Measurements from ENCODE around the gene DNAJC5.
A peak's percentile ranks its signal among the peaks of the same experiment; 100 is the strongest.
"Not testable (repeated sequence)": the region's sequence is repeated elsewhere in the genome, so short reads cannot be mapped to it uniquely, and the experiment has no call there.

Gene DNAJC5

DNA sequence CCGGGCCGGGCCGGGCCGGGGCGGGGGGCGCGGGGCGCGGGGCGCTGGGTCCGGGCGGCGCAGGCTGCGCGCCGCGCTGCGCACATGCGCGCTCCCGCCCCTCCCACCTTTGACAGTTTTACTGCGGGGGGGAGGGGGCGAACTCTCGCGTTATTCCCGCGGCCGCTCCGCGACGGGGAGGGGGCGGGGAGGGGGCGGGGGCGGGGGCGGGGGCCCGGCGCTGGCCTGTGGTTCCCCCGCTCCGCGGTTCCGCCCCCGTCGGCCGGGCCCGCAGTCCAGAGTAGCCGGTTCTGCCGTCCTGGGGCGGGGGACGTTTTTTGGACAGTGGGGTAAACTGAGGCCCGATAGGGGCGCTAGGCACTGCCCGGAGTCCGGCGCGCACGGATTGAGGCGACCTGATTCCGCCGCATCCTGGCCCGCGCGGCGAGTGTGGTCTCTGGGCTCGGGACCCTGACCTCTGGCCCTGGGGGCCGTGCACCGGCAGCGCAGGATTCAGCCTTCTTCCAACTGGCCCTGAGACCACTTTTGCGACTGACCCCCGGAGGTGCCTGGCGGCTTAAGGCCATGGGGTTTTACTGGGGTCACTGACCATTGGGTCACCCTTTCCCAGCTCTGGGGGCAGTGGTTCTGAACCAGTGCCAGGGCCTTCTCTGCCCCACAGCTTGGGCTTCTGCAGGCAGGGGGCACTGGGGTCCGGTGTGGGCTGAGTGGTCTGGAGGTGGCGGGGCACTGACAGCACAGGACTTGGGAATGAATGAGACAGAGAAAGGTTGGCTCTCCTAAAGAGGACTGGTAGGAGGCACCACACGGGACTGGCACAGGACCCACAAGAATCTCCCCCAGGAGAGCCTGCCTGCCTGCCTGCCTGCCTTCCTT lies 75.2 kb downstream of the DNAJC5 start, which contains the start of gene ZNF512B:
TSS of gene ZNF512B (minus strand) at position 93 of the 876 bp plus-strand sequence. CDS start 1,980 bp downstream, outside the sequence.
- peak; percentile 83 for DNase-seq

DNA sequence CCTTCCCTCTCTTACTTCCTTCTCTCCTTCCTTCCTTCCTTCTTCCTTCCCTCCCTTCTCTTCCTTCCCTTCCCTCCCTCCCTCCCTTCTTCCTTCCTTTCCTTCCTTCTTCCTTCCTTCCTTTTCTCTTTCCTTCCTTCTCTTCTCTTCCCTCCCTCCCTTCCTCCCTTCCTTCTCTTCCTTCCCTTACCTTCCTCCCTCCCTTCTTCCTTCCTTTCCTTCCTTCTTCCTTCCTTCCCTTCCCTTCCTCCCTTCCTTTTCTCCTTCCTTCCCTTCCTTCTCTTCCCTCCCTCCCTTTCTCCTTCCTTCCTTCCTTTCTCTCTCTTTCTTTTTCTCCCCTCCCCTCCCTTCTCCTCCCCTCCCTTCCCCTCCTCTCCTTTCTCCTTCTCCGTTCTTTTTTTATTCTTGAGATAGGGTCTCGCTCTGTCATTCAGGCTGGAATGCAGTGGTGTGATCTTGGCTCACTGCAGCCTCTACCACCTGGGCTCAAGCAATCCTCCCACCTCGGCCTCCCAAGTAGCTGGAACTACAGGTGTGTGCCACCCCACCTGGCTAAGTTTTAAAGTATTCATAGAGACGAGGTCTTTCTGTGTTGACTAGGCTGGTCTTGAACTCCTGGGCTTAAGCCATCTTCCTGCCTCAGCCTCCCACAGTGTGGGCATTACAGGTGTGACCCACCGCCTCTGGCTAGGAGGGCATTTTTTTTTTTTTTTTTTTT lies 75.9 kb downstream of the DNAJC5 start:
- DNase-seq: no peak

DNA sequence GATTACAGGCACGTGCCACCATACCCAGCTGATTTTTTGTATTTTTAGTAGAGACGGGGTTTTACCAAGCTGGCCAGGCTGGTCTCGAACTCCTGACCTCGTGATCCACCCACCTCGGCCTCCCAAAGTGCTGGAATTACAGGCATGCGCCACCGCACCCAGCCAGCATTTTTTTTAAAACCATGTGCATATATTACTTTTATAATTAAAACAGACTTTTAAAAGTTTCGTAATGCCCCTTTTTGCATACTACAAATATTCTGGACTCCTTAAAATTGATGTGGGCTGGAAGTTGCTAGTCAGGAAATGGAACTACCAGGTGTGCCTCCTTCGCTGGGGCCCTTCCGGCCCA lies 77.0 kb downstream of the DNAJC5 start:
- not testable (repeated sequence) for DNase-seq

DNA sequence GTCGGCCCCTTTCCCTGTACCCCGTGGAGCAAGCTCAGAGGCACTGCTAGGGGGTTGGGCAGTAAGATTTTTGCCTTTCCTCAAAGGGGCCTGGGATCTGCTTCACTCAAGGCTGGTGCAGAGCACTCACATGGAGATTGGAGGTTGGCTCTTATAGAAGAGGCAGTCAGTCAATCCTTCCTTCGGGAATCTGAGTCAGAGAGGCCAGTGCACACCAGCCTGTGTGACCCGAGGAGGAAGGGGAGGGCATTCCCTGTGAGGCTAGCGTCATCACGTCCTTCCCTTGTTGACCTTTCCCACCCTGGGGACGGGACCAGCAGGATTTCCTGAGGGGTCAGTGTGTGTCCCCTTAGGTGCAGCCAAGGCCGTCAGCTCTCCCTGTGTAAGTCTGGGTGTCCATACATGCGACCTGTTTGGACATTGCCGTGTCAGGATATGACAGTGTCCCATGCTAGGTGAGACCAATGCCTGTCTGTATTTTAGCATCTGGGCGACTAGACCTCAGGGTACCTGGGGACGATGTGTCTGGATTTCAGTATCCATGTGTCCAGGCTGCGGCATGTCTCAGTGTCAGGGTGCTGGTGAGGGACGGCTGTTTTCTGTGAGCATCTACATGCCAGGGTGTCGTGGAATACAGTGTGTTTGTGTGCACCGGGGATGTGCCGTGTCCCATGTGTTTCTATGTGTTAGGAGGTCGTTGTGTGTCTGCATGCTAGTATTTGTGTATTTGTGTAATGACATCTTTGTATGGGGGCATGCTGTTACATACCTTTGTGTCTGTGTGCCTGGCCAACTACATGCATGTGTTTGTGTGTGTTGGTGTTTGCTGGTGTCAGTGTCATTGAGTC lies 77.6 kb downstream of the DNAJC5 start:
- DNase-seq: no peak

DNA sequence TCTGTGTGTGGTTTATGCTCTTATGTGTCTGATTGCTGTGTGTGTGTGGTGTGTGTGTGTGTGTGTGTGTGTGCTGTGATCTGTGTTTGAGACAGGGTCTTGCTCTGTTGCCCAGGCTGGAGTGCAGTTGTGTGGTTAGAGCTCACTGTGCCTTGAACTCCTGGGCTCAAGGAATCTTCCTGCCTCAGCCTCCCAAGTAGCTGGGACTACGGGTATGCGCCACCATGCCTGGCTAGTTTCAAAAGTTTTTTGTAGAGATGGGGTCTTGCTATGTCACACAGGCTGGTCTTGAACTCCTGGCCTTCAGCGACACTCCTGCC lies 78.2 kb downstream of the DNAJC5 start:
- DNase-seq: no peak

DNA sequence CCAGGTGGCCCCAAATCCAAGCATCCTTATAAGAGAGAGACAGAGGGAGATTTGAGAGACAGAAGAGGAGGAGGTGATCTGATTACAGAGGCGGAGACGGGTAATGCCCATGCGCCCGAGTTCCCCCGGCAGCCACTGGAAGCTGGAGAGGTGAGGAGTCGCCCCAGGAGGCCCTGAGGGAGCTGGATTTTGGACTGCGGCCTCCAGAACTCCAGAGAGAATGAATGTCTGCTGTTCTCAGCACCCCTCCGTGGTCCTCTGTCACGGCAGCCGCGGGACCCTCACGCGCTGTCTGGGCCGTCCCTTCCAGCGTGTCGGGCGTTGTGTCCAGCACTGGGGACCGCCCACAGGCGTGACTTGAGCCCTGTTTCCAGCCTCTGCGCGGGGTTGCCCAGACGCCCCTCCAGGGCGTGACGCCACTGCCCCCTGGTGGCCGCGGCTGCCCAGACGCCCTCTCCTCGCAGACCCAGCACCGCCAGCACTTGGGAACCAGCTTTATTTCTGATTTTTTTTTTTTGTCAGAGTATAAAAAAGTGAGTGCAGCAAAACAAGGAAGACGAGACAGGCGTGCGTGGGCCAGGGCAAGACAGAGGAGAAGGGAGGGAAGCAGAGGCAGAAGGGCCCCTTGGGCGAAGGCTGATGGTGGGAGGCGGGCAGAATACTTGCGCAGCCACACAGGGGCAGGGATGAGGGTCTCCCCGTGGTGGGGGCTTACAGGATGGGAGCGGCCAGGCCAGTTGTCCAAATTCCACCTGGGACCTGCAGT lies 78.9 kb downstream of the DNAJC5 start:
- DNase-seq: peak; percentile 84

DNA sequence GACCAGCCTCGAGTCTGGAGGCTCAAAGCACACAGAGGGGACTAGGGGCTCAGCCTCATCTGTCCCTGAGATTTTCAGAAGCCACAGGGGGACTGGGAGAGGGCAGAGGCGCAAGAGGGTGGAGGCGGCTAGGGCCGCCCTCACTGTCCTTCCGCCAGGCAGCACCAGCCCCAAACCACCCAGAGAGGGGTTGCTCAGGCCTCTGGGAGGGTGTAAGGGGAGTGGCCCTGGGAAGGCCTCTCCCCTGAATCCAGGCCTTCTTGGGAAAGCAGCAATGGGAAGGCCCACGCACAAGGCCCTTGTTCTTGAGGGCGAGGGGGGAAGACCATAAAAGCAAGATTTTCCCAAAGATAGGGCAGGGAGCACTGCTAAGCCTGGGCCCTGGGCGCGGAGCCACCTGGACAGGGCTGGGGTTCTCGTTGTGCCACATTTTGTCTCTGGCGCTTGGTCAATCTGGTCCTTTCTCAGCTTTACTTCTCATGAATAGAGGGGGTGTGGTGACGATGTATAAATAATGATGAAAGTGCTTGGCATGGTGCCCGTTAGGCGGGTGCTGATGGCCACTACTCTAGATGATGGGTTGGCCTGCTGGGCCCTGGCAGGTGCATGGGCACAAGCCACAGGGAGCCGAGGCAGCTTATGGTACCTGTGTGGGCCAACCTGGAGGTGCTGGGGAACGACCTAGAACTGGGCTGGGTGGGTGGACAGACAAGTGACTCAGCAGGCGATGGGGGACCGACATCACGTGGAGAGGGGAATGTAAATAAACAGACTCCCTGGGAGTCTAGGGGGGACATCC lies 79.7 kb downstream of the DNAJC5 start:
- peak; percentile 99 for DNase-seq

DNA sequence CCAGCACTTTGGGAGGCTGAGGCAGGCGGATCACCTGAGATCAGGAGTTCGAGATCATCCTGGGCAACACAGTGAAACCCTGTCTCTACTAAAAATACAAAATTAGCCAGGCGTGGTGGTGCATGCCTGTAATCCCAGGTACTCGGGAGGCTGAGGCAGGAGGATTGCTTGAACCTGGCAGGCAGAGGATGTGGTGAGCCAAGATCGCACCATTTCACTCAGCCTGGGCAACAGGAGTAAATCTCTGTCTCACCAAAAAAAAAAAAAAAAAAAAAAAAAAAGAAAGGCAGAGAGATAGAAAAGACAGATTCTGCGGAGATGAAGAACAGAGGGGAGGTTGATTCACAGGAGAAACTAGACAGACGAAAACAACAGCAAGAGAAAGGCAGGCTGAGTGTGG lies 81.6 kb downstream of the DNAJC5 start:
- not testable (repeated sequence) for DNase-seq

DNA sequence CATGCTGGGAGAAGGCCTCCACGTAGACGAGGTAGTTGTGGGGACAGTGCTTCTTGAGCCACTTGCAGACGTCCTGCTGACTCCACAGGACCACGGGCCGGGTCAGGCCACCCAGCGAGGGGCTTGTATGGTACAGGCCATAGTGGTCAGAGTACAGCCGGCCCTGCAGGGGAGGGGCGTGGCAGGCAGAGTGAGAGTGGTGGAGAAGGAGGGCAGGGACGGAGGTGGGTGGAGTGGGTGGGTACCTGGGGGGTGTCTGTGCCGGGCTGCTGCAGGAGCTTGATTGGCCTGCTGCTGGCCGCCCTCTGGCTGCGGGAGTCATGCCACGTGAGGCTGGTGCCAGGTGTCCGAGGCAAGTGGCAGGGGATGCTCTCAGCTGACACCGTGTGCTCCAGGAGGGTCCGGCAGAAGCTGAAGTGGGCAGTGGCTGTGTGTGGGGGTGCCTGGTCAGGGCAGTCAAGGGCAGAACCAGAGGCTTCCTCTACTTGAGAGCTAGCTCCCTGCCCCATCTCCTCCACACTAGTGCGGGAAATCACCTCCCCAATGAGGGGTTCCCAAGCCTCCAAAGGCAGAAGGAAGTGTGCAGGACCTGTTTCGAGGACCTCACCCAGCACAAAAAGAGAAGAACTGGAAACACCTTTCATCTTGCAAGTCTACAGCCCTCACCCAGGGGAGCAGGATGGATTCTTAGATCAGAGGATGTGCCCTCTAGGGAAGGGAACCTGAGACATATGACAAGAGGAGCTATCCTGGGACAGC lies 82.2 kb downstream of the DNAJC5 start:
- no peak for DNase-seq

DNA sequence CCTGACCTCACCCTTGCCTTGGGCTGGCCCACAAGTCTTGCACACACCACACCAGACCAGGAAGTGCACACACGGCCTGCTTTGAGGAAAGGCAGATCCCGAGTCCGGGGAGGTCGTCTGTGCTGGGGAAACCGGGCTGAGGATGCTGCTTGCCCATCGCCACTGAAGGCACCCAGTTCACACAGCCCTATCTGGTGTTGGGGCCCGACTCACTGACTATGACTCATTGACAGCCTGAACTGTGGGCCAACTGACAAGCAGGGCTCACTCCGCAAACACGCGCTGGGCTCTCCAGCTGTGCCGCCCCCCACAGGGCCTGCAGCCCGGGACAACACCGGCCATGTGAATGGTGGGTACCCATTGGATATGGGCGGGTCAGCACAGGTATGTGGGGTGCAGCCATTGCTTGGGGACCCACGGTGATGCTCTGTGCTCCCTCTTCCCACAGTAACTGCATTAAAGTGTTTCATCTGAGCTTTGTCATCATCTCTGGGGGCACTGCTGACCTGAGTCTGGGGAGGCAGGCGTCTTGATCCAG lies 82.9 kb downstream of the DNAJC5 start:
- no peak for DNase-seq

DNA sequence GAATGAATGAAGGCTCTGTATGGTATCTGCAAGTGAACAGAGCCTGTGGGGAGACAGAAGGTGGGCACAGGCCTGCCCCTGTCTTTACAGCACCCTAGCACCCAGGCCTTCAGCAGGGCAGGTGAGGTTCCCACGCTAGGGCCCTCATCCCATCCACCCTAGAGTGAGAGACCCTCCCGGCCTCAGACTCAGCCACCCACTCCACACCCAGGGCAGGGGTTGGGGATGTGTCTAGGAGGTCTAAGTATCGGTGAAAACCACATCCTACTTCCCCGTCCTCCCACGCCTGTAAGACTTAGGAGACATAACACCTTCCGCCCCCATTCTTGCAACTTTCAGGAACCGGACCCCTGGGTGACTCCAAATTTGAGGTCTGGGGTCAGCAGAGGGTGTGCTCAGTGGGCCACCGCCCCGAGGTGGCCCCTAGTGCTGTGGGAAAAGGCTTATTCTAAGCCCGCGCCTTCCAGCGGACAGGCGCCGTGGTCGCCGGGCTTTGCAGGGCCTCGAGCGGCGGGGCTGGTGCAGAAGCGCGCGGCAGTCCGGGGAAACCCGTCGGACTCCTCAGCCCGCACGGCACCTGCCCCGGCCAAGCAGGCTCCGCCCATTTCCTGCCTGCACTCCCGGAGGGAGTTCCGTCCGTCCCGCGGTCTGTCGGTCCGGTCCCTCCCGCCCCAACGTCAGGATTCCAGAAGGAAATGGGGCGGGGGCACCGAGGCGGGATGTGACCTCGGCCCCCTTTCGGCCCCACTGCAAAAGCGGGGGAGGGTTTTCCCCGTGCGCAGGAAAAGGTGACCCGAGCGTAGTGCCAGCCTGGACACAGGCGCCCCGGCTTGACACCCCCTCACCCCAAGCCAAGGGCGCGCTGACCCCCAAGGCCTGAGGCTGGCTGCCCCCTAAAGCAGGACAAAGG lies 83.6 kb downstream of the DNAJC5 start:
- peak; percentile 80 for DNase-seq

DNA sequence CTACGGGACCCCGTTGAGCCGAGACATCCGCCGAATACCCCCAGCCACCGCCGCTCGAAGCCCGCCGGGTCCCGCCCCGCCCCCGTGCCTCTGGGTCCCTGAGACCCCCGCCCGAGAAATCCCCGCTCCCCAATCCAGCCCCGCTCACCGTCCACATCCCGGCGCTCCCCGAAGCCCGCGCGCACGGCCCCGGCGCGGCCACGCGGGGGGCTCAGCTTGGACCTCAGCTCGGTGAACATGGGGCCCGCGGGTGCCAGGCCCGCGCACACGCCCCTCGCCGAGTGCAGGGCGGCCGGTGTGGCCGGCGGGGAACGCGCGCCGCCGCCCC lies 84.3 kb downstream of the DNAJC5 start:
- no peak for DNase-seq

DNA sequence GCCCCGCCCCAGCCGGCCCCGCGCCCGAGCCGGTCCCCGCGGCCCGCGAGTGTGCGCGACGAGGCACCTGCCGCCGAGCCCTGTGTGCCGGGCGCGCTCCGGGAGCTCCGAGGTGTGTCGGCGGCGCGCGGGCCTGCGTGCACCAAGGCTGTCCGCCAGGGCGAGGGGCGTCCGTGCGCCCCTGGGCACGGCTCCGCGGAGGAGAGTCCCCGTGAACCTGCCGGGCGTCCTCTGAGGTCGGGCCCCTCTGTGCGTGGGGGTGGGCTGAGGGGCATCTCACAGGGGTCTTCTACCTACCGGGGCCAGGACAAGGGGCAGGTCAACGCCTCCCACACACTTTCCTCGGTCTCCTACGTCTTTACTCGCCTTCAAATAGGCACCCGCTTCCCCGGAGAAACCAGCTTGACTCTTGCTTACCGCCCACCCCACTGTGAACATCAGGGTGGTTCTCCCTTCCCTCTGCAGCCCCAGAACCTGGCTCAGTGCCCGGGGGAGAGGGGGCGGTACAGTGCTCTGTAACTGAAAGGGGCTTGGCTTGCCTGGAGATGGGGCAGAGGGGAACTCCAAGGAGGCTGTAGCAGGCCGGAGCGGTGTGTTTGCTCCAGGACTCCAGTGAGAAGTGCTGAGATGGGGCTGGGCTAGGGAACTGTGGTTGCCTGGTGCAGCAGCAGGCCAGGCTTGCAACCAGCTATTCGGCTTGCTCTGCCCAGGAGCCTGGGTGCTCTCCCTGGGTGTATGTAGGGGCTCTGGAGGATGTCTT lies 84.8 kb downstream of the DNAJC5 start, which contains the start of gene SAMD10:
TSS of gene SAMD10 (minus strand) at position 86 of the 760 bp plus-strand sequence. CDS start 175 bp downstream, outside the sequence.
- peak; percentile 90 for DNase-seq

DNA sequence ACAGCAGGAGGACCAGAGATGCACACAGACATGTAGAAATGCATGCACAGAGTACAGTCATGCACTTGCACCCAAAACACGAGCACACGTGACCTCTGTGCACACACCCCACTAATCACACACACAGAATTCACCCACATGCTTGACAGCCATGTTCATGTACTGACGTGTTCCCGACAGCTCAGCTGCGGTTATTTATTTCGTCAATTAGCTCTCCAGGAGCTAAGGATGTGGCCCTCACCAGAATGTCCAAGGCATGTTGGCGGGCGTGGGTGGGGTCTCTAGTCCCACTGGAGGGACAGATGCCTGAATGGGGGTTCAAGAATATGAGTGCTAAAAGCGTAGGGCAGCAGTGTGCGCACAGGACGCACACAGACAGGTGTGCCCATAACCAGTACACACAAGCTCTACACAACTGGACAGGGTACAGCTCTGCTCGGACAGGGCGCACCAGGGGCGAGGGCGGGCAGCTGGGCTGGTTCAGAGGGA lies 85.4 kb downstream of the DNAJC5 start:
- DNase-seq: peak; percentile 67

DNA sequence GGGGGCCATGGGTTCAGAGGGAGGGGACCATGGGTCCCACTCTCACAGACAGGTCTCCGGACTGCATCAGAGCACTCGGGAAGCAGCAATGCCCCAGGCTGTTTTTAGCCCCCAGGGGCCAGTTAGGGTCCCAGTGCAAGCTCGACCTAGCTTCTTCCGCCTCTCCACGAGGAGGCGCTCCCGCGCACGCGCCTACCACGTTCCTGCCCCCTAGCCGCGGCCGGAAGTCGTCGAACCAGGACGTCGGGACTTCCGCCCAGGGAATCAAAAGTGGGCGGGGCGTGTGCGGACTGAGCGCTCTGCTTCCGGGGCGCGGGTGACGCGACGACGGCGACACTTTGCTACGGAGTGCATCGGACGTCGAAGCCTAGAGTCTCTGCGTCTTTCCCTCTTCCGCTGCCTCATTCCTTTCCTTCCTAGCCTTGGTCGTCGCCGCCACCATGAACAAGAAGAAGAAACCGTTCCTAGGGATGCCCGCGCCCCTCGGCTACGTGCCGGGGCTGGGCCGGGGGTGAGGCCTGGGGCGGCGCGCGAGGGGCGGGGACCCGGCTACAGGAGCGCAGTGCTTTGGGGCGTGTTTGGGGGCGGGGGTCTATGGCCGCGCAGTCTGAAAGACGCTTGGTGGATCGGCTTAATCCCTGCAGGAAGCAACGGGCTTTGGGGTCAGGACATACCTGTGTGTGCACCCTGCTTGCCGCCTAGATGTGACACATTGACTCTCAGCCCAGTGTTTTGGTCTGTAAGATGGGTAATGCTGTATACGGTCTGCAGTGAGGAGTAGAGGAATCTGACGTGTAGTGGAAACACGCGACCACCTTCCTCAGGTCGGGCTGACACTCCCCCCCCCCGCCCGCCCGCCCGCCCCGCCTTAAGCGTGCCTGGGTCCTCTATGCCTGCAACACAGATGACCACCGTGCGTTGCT lies 86.1 kb downstream of the DNAJC5 start, which contains the start of gene PRPF6:
TSS of gene PRPF6 (plus strand) at position 327 of the 923 bp plus-strand sequence. CDS start at position 441, 114 bp downstream.
- peak; percentile 99 for DNase-seq

DNA sequence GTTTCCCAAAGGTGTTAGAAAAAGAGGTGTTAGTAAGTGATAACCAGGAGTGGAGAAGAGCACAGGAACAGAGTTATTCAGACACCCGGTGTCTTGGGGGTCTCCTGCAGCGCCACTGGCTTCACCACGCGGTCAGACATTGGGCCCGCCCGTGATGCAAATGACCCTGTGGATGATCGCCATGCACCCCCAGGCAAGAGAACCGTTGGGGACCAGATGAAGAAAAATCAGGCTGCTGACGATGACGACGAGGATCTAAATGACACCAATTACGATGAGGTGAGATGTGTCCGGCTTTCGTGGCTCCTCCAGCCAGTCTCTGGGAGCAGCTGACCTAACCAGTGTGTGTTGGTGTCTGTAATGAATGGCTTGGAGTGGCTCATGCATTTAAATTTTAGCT lies 88.0 kb downstream of the DNAJC5 start:
- DNase-seq: no peak

Data from NCI-H345 (cell line).